ENCODE data around the gene B4GALNT4. TPM values are rescaled to one million over a fixed set of nuclear protein-coding genes. Genes with fewer than 3 reads are reported as not detected.

B4GALNT4 gene
- total and polyA plus RNA-seq, 2 of the 13 experiments (the other 11 are each of a cell fraction or from before 2014, with no cell fraction given), result 30.5 to 50.1 TPM

GRCh38 chr11:409600-410483 is 40.5 kb downstream of the B4GALNT4 start (continued):
- TF ChIP-seq ZBTB40 (IDR thresholded peaks at IDR 0.05) (no peak), ZBTB40 (CRISPR knock-in tag; IDR thresholded peaks at IDR 0.05) (no peak; the same call in none of the 2 replicates), POGZ (CRISPR knock-in tag; IDR thresholded peaks at IDR 0.05) (no peak), ZBTB44 (CRISPR knock-in tag; IDR thresholded peaks at IDR 0.05) (no peak), SRF (IDR thresholded peaks at IDR 0.05; ENCODE audit: low read depth, low read length) (no peak), ZNF230 (CRISPR knock-in tag; IDR thresholded peaks at IDR 0.05) (peak; percentile 67; the same call in 1 of the 2 replicates), TBX2 (CRISPR knock-in tag; IDR thresholded peaks at IDR 0.05; ENCODE audit: borderline replicate concordance) (peak; percentile 73; the same call in 1 of the 2 replicates), MAFF (IDR thresholded peaks at IDR 0.05; ENCODE audit: low read depth, low read length) (no peak), ZNF513 (CRISPR knock-in tag; conservative IDR thresholded peaks at IDR 0.05) (no peak), RAD51 (IDR thresholded peaks at IDR 0.05; ENCODE audit: borderline replicate concordance) (no peak), ZNF616 (CRISPR knock-in tag; IDR thresholded peaks at IDR 0.05; ENCODE audit: low read depth) (no peak), ZNF317 (CRISPR knock-in tag; IDR thresholded peaks at IDR 0.05) (no peak), NFIC (IDR thresholded peaks at IDR 0.05; ENCODE audit: low read length) (no peak), CEBPG (CRISPR knock-in tag; IDR thresholded peaks at IDR 0.05) (0 out of 2 replicates have a peak, but pooled peaks have one; percentile 15), ZGPAT (CRISPR knock-in tag; IDR thresholded peaks at IDR 0.05) (peak; percentile 35; the same call in 1 of the 2 replicates), ZNF558 (CRISPR knock-in tag; IDR thresholded peaks at IDR 0.05; ENCODE audit: borderline replicate concordance) (no peak)
